ENCODE measurements around the gene ALG9.

DNA sequence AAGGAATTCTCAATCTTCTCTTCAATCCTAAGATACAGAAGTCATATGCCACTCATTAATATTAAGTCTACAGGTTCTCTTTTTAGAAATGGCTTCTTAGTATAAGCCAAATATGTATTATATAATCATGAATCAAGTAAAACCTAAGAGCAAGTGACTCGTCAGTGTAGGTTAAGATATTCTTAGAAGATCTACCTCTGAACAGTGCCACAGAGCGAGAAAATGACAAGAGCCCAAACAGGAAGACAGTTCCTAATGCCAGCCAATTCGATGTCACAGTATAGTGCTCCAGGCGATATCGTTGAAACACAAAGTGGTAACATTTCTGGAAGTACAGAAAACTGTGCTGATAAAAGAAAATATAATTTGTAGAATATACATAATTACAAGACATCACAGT, 33.3 kb downstream of the ALG9 start:
- TF ChIP-seq, protein P1, sequence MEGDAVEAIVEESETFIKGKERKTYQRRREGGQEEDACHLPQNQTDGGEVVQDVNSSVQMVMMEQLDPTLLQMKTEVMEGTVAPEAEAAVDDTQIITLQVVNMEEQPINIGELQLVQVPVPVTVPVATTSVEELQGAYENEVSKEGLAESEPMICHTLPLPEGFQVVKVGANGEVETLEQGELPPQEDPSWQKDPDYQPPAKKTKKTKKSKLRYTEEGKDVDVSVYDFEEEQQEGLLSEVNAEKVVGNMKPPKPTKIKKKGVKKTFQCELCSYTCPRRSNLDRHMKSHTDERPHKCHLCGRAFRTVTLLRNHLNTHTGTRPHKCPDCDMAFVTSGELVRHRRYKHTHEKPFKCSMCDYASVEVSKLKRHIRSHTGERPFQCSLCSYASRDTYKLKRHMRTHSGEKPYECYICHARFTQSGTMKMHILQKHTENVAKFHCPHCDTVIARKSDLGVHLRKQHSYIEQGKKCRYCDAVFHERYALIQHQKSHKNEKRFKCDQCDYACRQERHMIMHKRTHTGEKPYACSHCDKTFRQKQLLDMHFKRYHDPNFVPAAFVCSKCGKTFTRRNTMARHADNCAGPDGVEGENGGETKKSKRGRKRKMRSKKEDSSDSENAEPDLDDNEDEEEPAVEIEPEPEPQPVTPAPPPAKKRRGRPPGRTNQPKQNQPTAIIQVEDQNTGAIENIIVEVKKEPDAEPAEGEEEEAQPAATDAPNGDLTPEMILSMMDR (optimal IDR thresholded peaks at IDR 0.05 in 1 of 3, IDR thresholded peaks at IDR 0.05 in 1 of 3, conservative IDR thresholded peaks at IDR 0.05 in 1 of 3; ENCODE audit: extremely low read depth in 1 of 3, insufficient read depth in 2 of 3, low read length in 3 of 3), result no peak
- TF ChIP-seq EZH2 (IDR thresholded peaks at IDR 0.05; ENCODE audit: low read length), result no peak
